Sciatic nerve (tissue), 2 donors: Measurements from ENCODE around the gene ANXA2. TPM values are rescaled to one million over a fixed set of nuclear protein-coding genes. Genes with fewer than 3 reads are reported as not detected.
"Not testable (repeated sequence)": the region's sequence is repeated elsewhere in the genome, so short reads cannot be mapped to it uniquely, and the experiment has no call there.

Experiments used
- ATAC-seq: fragments of 200-7000 bp; cut with Tn5 transposase; one replicate; pipeline ENCODE4 v1.9.1; 2020; ENCODE audit warnings: mild to moderate bottlenecking, moderate library complexity
- DNase-seq: peaks from one replicate; pipeline ENCODE4 v3.0.0-alpha.2; 2020; ENCODE audit warnings: low spot score
- intact Hi-C: fragments of 100-400 bp; cut with DNase I; formaldehyde crosslinking; loops from one replicate; pipeline ENCODE4 v1.14.2; 2022
- total RNA-seq: library from RNA; stranded (reverse); fragmentation: NEBNext Ultra II Directional; extraction: Animal tissue kit (Norgen Biotek cat#: 25700); gene quantifications from one replicate; pipeline ENCODE4 v1.2.1, GENCODE V29; 2021
- donor health status: DM: no; HTN: no; CAD: no.
- donor health status: DM: no; HTN: no; CAD: no.

Gene ANXA2
- total RNA-seq, 1 donor from 2014 or later = 904 TPM

DNA sequence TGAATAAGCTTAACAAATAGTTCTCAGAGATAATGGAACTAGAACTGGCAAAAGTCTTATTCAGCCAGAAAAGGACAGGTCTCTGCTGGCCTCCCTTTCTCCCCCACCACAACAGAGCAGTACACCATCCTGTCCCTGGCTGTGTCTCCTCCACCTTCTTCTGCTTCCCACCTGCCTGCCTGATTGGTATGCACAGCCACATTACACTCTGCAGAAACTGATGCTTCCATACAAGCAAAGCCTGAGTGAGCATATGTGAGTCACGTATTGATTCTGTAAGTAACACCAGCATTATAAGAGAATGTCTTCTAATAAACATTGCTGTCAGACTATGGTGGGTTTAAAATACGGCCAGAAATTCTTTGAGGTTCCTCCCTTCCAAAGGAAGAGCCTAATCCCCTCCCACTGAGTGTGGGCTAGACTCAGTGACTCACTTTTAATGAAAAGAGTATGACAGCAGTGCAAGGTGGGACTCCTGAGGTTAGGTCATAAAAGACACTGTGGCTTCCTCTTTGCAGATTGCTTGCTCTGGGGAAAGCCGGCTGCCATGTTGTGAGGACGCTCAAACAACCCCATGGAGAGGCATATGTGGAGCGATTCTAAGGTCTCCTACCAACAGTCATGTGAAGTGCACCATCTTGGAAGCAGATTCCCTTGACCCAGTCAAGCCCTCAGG, 44.4 kb downstream of the ANXA2 start:
- intact Hi-C loops = no loop called here
- ATAC-seq (no peak), DNase-seq (no peak)

DNA sequence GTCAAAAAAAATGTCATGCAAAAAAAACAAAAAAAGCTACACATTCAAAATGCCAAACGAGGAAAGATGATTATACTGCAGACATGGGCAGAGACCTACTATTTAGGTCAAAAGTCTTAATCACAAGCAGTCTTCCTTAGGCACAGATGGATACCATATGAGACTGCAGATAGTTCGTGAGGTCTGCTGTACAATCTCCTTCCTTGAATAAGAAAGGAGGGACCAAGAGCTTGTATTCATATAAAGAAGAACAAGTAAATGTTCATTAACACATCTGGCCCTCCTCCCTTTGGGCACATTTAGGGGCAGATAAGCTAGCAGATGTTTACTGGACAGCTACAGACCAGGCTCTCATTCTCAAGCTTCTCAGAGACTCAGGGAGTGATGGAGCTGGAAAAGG, 45.3 kb downstream of the ANXA2 start:
- intact Hi-C loops = no loop called here
- ATAC-seq (no peak), DNase-seq (no peak)

DNA sequence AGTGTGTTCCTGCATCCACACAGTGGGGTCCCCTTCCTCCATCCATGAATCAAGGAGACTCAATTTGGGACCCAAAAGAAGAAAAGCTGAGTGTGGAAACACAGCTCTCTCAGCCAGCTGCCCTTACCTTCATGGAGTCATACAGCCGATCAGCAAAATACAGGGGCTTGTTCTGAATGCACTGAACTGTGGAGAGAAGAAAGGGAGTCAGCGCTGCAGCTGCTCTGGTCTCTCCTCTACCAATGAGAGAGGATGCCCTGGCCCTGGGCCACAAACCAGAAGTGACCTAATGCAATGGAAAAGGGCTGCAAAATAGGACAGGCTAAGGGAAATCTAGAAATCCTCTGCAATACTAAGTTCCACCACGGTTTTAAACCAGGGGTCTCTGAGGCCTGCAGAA, 46.7 kb downstream of the ANXA2 start:
- intact Hi-C loops = no loop called here
- DNase-seq (no peak), ATAC-seq (no peak)

DNA sequence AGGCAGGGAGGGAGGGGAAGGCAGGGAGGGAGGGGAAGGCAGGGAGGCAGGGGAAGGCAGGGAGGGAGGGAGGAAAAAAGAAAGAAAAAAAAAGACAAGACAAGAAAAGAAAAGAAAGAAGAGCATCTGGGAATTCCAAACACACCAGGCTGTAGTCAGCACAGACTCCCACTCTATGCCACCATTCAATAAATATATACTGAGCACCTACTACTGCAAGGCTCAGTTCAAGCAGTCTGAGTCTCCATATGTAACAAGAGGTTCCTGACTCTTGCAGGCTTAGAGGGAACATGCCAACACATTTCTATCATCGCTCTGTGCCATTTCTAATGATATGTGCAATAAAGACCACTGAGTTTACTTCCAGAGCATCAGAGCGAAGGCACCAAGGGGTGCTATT, 47.7 kb downstream of the ANXA2 start:
- no peak for ATAC-seq
- no peak for DNase-seq
- intact Hi-C loops = no loop called here

- no peak for DNase-seq
- no peak for ATAC-seq
- intact Hi-C loops = no loop called here
Observed at GRCh38 chr15:60349589-60349988, 48.2 kb downstream of the ANXA2 start.

- intact Hi-C loops = no loop called here
- ATAC-seq = no peak
- DNase-seq = no peak
Observed at GRCh38 chr15:60347480-60348049, 50.2 kb downstream of the ANXA2 start.

DNA sequence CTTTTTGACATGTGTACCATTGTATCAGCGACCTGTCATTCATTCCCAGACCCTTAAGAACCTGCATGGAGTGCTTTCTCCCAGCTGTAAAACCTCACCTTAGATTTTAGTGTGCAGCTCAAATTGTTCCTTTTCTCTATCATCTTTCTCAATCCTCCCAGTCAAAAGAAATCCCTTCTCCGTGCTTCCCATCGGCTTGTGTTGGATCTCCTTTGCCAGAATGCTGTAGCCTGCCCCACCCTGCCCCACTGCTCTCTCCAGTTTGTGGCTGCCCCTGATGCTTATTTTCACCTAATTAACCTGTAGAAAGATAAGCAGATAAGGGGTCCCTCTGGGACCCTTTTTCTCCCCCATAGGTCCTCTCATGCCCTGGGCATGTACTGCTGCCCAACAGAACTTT, 51.1 kb downstream of the ANXA2 start:
- ATAC-seq = no peak
- DNase-seq = no peak
- intact Hi-C loops = no loop called here

GRCh38 chr15:60346077-60346476, 51.7 kb downstream of the ANXA2 start:
- intact Hi-C loops = no loop called here
- DNase-seq (no peak), ATAC-seq (no peak)

DNA sequence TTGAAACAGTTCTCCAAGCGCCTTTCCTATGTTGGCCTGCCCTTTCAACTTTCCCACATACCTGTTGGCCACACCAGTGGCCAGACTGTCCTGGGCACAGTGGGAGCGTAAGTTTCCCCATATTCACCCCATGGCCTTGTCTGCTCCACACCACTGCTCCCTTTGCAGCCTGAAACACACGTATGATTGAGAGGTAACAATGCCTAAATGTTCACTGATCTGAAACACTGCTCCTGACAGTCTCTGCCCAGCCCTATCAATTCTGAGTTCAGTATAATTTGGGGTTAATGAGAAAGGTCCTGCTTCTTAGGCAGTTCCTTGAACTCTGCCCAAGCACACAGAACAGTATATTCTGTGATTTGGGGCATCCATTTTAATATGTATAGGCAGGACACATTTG, 52.2 kb downstream of the ANXA2 start:
- DNase-seq (no peak), ATAC-seq (no peak)
- intact Hi-C loops = no loop called here

DNA sequence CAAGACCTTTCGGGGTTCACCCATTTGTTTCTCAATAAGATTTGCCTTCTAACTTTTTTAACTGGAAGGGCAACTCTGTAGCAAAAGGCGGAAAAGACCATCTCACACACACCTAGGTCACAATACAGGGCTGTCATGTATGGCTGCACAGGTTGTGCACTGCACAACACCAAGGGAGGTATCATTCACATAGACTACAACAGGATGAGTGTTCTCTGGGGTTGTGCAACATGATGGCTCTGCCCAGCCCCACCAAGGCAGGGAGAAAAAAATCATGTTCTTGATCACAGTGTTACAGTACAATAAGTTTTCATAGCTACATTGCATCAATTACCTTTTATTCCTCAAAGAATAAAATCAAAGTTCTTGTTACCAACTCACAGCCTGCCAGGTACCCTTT, 52.8 kb downstream of the ANXA2 start:
- ATAC-seq (peak; percentile 46), DNase-seq (no peak)
- intact Hi-C loops = no loop called here

DNA sequence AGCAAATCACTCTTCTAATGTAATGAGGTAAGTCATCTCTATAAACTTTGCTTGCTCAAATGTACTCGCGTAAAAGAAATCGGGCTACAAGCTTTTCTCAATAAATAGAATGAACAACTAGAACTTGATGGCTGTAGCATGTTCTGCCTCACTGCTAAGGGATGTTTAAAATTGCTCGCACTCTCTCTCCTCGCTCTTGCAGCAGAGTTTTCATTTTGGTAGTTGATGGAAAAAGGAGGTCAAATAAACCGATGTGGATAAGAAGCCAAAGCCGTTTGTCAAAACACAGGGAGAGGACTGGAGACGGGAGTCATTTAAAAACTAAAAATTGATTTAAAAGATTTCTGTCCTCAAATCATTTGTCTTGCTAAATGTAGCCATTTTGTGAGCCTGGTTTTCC, 53.3 kb downstream of the ANXA2 start:
- DNase-seq = no peak
- ATAC-seq = no peak
- intact Hi-C loops = no loop called here

DNA sequence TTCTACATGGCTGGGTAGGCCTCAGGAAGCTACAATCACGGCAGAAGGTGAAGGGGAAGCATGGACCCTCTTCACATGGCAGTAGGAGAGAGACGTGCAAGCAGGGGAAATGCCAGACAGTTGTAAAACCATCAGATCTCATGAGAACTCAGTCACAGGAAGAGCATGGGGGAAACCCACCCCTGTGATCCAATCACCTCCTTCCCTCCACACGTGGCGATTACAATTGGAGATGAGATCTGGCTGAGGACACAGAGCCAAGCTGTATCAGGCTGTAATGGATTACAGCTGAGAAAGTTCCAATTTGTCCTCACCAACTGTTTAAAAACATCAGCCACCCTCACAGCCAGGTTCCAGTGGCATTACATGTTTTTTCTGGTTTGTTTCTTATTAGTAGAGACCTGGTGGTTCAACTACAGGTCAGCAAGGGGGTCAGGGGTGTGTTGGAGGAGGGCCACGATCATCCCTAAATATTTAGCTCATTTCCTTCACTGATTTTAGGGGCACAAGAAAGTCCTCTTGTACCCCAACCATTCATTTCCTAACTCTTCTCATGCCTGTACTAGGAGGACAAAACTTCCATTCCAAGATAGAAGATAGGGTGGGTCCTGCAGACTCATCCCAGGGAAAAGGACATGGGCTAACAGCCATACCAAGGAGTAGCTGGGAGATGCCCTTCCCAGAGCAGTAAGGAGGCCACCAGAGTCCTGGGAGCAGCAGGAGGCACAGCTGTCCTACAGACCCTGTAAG, 54.4 kb downstream of the ANXA2 start:
- DNase-seq (no peak), ATAC-seq (peak; percentile 42)
- intact Hi-C loops = no loop called here

GRCh38 chr15:60340207-60340921, 57.4 kb downstream of the ANXA2 start:
- ATAC-seq = peak; percentile 25
- DNase-seq = no peak
- intact Hi-C loops = no loop called here

DNA sequence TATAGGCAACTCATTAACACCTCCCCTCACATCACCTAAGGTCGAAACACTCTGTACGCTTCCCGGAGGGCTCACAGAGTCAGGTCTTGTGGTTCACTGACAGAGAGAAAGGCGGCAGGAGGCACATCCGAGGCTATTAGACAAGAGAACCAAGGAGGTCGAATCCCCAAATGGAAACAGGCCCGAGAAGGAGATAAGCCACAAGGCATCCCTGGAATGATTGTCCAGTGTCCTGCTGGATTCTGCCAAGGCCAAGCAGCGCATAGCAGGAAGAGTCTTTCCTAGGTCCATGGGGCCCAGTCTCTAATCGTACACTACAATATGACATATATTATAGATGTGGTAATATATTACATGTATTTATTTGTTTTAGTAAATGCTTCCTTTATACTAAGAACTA, 58.5 kb downstream of the ANXA2 start:
- no peak for ATAC-seq
- intact Hi-C loops = no loop called here
- DNase-seq = no peak

DNA sequence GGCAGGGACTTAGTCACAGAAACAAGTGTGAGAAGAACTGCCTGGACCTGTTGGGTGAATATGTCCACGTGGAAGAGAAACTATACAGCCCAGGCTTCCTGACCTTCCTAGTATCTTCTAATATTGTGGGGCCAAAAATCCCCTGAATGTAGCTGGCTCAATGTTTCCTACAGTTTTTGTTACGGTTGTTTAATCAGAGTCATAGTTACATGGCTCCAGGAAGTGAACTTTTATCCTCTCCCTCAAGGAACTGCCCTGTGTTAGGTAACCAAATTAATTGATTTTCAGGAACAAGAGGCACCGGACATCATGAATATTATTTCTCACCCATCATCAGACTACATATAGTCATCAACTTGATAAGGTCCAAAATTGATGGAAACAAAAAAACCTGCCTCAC, 59.0 kb downstream of the ANXA2 start:
- intact Hi-C loops = no loop called here
- ATAC-seq = no peak
- DNase-seq = no peak

DNA sequence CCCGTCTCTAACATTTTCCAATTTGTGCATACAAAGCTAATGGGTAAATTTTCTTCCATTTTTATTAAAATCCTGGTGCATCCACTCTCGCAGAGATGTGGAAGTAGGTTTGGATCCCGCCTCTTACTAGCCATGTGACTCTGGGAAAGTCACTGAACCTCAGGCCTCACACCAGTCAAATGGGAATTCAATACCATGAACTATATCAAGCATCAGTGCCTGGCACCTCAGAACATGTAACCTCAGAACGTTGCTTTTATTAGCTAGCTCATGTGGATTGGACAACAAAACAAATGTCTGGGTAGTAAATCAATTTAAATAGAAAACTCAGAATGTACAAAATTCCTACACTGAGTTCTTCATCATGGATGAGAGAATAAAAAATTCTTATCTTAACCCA, 60.7 kb downstream of the ANXA2 start:
- intact Hi-C loops = no loop called here
- ATAC-seq = no peak

DNA sequence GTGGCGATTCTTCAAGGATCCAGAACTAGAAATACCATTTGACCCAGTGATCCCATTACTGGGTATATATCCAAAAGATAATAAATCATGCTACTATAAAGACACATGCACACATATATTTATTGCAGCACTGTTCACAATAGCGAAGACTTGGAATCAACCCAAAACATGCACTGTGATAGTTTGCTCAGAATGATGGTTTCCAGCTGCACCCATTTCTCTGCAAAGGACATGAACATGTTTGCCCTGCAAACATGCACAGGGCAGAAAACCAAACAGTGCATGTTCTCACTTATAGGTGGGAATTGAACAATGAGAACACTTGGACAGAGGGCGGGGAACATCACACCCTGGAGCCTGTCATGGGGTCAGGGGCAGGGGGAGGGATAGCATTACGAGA, 62.5 kb downstream of the ANXA2 start:
- DNase-seq, intact Hi-C loops, ATAC-seq: not testable (repeated sequence)

More for the DNA sequence above, 60.7 kb downstream of the ANXA2 start:
- no peak for DNase-seq

- intact Hi-C loops = no loop called here
- DNase-seq = no peak
- peak; percentile 62 for ATAC-seq
Observed at GRCh38 chr15:60328852-60329443, 68.8 kb downstream of the ANXA2 start.

- DNase-seq (no peak), ATAC-seq (no peak)
- intact Hi-C loops = no loop called here
Observed at GRCh38 chr15:60326824-60327654, 70.7 kb downstream of the ANXA2 start.
